Keratinocyte (primary cell): ENCODE data around the gene ERC1. TPM values are rescaled to one million over a fixed set of nuclear protein-coding genes. Genes with fewer than 3 reads are reported as not detected.

Source experiments
- DNase-seq: peaks from one replicate; pipeline ENCODE4 v3.0.0-alpha.2; 2011; ENCODE audit warnings: low read depth, missing footprints, low spot score
- FAIRE-seq: peaks from 2 replicates; lab custom pipeline; 2011; peaks lifted over from hg19 to GRCh38; lab: Jason Lieb, UNC
- H2AFZ ChIP-seq: 2 replicates; pipeline ENCODE4 v1.6.0; 2012; ENCODE audit warnings: low read length, control low read depth, inconsistent platforms; ENCODE audit not compliant: control insufficient read depth
- H3K27ac ChIP-seq: 2 replicates; pipeline ENCODE4 v1.5.1; 2011; ENCODE audit warnings: low read length; ENCODE audit not compliant: control insufficient read depth, insufficient read depth
- H3K27me3 ChIP-seq: 3 replicates; pipeline ENCODE4 v1.6.0; 2011; ENCODE audit warnings: low read length; ENCODE audit not compliant: control insufficient read depth, insufficient read depth; ENCODE audit errors: extremely low read depth
- H3K36me3 ChIP-seq, 2 experiments: 2 replicates in 1 of 2; 3 replicates in 1 of 2; pipeline ENCODE4 v1.5.1; 2011; ENCODE audit warnings: low read length in 2 of 2, mild to moderate bottlenecking in 1 of 2; ENCODE audit not compliant: control insufficient read depth in 2 of 2, insufficient read depth in 2 of 2; ENCODE audit errors: extremely low read depth in 1 of 2
- H3K4me1 ChIP-seq: 3 replicates; pipeline ENCODE4 v1.5.1; 2011; ENCODE audit warnings: low read length; ENCODE audit not compliant: control insufficient read depth, insufficient read depth; ENCODE audit errors: extremely low read depth
- H3K4me2 ChIP-seq: 3 replicates; pipeline ENCODE4 v1.6.0; 2011; ENCODE audit warnings: low read depth, low read length; ENCODE audit not compliant: control insufficient read depth, insufficient read depth; ENCODE audit errors: extremely low read depth
- H3K4me3 ChIP-seq, 3 experiments: fragments of 200-600 bp in 1 of 3; sonication (generic) in 1 of 3; 2 replicates in 2 of 3; 3 replicates in 1 of 3; pipeline ENCODE4 v1.5.1; 2011 to 2016; ENCODE audit warnings: low read length in 3 of 3, mild to moderate bottlenecking in 3 of 3, control low read depth in 2 of 3, inconsistent platforms in 1 of 3, low read depth in 1 of 3, mixed read lengths in 1 of 3, mixed run types in 1 of 3, moderate library complexity in 1 of 3; ENCODE audit not compliant: control insufficient read depth in 2 of 3, insufficient read depth in 2 of 3; ENCODE audit errors: extremely low read depth in 1 of 3
- H3K79me2 ChIP-seq: 2 replicates; pipeline ENCODE4 v1.6.0; 2012; ENCODE audit warnings: low read length; ENCODE audit not compliant: control insufficient read depth, insufficient read depth
- H3K9ac ChIP-seq: 3 replicates; pipeline ENCODE4 v1.6.0; 2011; ENCODE audit warnings: low read length; ENCODE audit not compliant: control insufficient read depth, insufficient read depth; ENCODE audit errors: extremely low read depth
- H3K9me1 ChIP-seq: 3 replicates; pipeline ENCODE4 v1.6.0; 2011; ENCODE audit warnings: low read length; ENCODE audit not compliant: control insufficient read depth, insufficient read depth; ENCODE audit errors: extremely low read depth
- H3K9me3 ChIP-seq: 2 replicates; pipeline ENCODE4 v1.5.1; 2012; ENCODE audit warnings: low read depth, low read length; ENCODE audit not compliant: control insufficient read depth
- H4K20me1 ChIP-seq: 3 replicates; pipeline ENCODE4 v1.6.0; 2011; ENCODE audit warnings: low read length; ENCODE audit not compliant: control insufficient read depth, insufficient read depth; ENCODE audit errors: extremely low read depth
- EZH2 ChIP-seq: IDR thresholded peaks from one replicate; pipeline ENCODE4 v1.6.1; 2012; ENCODE audit warnings: inconsistent platforms, mild to moderate bottlenecking, low read length, moderate library complexity
- dilution Hi-C: fragments of 300-500 bp; cut with MboI; formaldehyde crosslinking; loops from one replicate; pipeline ENCODE4 v1.7.0; 2020; ENCODE audit warnings: low sequenced_read_pairs; ENCODE audit not compliant: extremely low pct_ligation_motif_present
- polyA plus RNA-seq, 5 experiments: library from polyadenylated mRNA; depleted of rRNA in 3 of 5; stranded (reverse) in 3 of 5; stranded (forward) in 1 of 5; unstranded in 1 of 5; fragments of >200 nt; gene quantifications; 1 replicate in 1 of 5; 2 replicates in 3 of 5; 3 replicates in 1 of 5; pipeline versions ENCODE4 v1.2.1 to v1.2.3, GENCODE V29; 2011 to 2012; ENCODE audit warnings: missing spikeins in 2 of 5, low read depth in 1 of 5, low replicate concordance in 1 of 5
- TF ChIP-seq, protein P1 (sequence below), 3 experiments: IDR thresholded peaks in 1 of 3; conservative IDR thresholded peaks in 1 of 3; optimal IDR thresholded peaks in 1 of 3; 2 replicates in 2 of 3; 3 replicates in 1 of 3; pipeline versions ENCODE3 to v1.5.1; 2011; ENCODE audit warnings: low read length in 3 of 3, mild to moderate bottlenecking in 3 of 3, moderate library complexity in 2 of 3, control low read depth in 1 of 3, inconsistent platforms in 1 of 3; ENCODE audit not compliant: insufficient read depth in 2 of 3; ENCODE audit errors: extremely low read depth in 1 of 3

ERC1 gene
- polyA plus RNA-seq, 1 donor (not counting 4 experiments of a cell fraction or from before 2014, with no cell fraction given), result 16.1 TPM

DNA sequence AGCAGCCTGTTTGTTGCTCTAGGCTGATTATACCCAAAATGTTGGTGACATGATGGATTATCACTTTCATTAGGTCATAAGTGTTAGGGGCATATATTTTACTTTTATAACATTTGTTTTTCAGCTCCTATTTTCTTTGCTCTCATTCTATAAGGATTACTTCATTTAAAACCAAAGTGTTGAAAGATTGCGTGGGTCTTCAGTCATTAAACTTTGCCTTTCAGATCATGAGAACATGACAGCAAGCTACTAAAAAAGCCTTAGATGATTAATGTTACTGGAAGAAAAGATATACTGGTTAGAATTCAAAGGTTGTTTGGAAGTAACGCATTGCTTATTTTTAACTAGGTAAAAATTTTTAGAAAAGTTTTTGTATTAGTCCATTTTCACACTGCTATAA lies 156.8 kb downstream of the ERC1 start:
- no peak for TF ChIP-seq EZH2
- TF ChIP-seq, protein P1, sequence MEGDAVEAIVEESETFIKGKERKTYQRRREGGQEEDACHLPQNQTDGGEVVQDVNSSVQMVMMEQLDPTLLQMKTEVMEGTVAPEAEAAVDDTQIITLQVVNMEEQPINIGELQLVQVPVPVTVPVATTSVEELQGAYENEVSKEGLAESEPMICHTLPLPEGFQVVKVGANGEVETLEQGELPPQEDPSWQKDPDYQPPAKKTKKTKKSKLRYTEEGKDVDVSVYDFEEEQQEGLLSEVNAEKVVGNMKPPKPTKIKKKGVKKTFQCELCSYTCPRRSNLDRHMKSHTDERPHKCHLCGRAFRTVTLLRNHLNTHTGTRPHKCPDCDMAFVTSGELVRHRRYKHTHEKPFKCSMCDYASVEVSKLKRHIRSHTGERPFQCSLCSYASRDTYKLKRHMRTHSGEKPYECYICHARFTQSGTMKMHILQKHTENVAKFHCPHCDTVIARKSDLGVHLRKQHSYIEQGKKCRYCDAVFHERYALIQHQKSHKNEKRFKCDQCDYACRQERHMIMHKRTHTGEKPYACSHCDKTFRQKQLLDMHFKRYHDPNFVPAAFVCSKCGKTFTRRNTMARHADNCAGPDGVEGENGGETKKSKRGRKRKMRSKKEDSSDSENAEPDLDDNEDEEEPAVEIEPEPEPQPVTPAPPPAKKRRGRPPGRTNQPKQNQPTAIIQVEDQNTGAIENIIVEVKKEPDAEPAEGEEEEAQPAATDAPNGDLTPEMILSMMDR (optimal IDR thresholded peaks at IDR 0.05 in 1 of 3, IDR thresholded peaks at IDR 0.05 in 1 of 3, conservative IDR thresholded peaks at IDR 0.05 in 1 of 3; ENCODE audit: extremely low read depth in 1 of 3, insufficient read depth in 2 of 3, low read length in 3 of 3), result no peak
- H3K9me1 ChIP-seq, result no peaks in the 10 kb centered on the region
- H3K4me1 ChIP-seq, result no peaks in the 10 kb centered on the region
- H2AFZ ChIP-seq, result no peak overlapping the region
- H4K20me1 ChIP-seq, result no peaks in the 10 kb centered on the region
- no peaks in the 10 kb centered on the region for H3K79me2 ChIP-seq
- no peak overlapping the region for H3K9ac ChIP-seq
- no peak overlapping the region for H3K4me2 ChIP-seq
- no peak overlapping the region for H3K27ac ChIP-seq
- DNase-seq (no peak), FAIRE-seq (no peak)
- no peaks in the 10 kb centered on the region for H3K9me3 ChIP-seq
- H3K27me3 ChIP-seq, result no peaks in the 10 kb centered on the region
- H3K4me3 ChIP-seq, result no peak overlapping the region
- H3K36me3 ChIP-seq, result peaks cover 2 to 4% of the 10 kb centered on the region in 2 experiments
- dilution Hi-C loops, result no loop called here

DNA sequence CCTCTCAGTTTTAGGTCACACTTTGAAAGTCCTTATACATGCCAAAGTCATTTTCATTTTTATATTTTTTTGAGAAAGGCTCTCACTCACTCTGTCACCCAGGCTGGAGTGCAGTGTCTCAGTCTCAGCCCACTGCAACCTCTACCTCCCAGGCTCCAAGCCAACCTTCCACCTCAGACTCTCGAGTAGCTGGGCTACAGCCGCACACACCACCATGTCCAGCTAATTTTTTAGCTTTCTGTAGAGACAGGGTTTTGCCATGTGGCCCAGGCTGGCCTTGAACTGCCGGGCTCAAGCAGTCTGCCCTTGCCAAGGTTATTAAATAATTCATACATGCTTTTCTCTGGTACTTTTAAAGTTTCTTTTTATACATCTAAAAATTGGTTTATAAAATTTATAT lies 166.0 kb downstream of the ERC1 start:
- Histone ChIP-seq H3K36me3 (peaks cover 6 to 9% of the 10 kb centered on the region in 2 experiments), H3K9me1 (no peaks in the 10 kb centered on the region), H3K27ac (no peak overlapping the region), H3K27me3 (no peaks in the 10 kb centered on the region), H3K4me1 (no peaks in the 10 kb centered on the region), H3K4me3 (no peak overlapping the region), H3K79me2 (peaks cover 4% of the 10 kb centered on the region), H3K9me3 (no peaks in the 10 kb centered on the region), H3K9ac (no peak overlapping the region), H4K20me1 (no peaks in the 10 kb centered on the region), H2AFZ (no peak overlapping the region), H3K4me2 (no peak overlapping the region)
- FAIRE-seq (no peak), DNase-seq (no peak)
- dilution Hi-C loops, result no loop called here
- TF ChIP-seq, protein P1 (optimal IDR thresholded peaks at IDR 0.05 in 1 of 3, IDR thresholded peaks at IDR 0.05 in 1 of 3, conservative IDR thresholded peaks at IDR 0.05 in 1 of 3; ENCODE audit: extremely low read depth in 1 of 3, insufficient read depth in 2 of 3, low read length in 3 of 3), result no peak
- no peak for TF ChIP-seq EZH2
